Daoy (cell line): ENCODE results near the gene OTOF. TPM values are rescaled to one million over a fixed set of nuclear protein-coding genes. Genes with fewer than 3 reads are reported as not detected.

Source experiments
- DNase-seq: peaks from one replicate; pipeline ENCODE4 v3.0.0-alpha.2; 2015; ENCODE audit warnings: low read depth
- total RNA-seq: library from RNA; depleted of rRNA; stranded (reverse); fragments of >200 nt; shearing (Covaris generic); gene quantifications from 2 replicates; pipeline ENCODE4 v1.2.3, GENCODE V29; 2014; rRNA removed

Gene OTOF
- total RNA-seq, result not detected in 2 replicates

- DNase-seq, result peak; percentile 66
These were observed at the start of gene OTOF for GRCh38 chr2:26477911-26478253. Gene OTOF (minus strand): TSS chr2:26478124.

- DNase-seq, result no peak
These were observed 48.7 kb upstream of the OTOF start for GRCh38 chr2:26526589-26526988.

GRCh38 chr2:26526105-26526504, 48.2 kb upstream of the OTOF start:
- DNase-seq, result no peak

- DNase-seq, result no peak
These were observed 45.8 kb upstream of the OTOF start for GRCh38 chr2:26523750-26524149.

GRCh38 chr2:26522751-26523171, 44.8 kb upstream of the OTOF start:
- DNase-seq, result no peak

- DNase-seq, result no peak
These were observed 44.4 kb upstream of the OTOF start for GRCh38 chr2:26522325-26522724.

GRCh38 chr2:26521913-26522180, 43.9 kb upstream of the OTOF start:
- DNase-seq, result no peak

GRCh38 chr2:26521054-26521912, 43.4 kb upstream of the OTOF start:
- DNase-seq, result peak; percentile 49

- DNase-seq, result no peak
These were observed 42.2 kb upstream of the OTOF start for GRCh38 chr2:26520148-26520449.

- peak; percentile 35 for DNase-seq
These were observed 41.6 kb upstream of the OTOF start for GRCh38 chr2:26519396-26520147.

- DNase-seq, result no peak
These were observed 38.9 kb upstream of the OTOF start for GRCh38 chr2:26516781-26517180.

- no peak for DNase-seq
These were observed 38.3 kb upstream of the OTOF start for GRCh38 chr2:26516246-26516645.

GRCh38 chr2:26515771-26516170, 37.8 kb upstream of the OTOF start:
- DNase-seq, result no peak

- DNase-seq, result no peak
These were observed 36.1 kb upstream of the OTOF start for GRCh38 chr2:26514045-26514444.

GRCh38 chr2:26513261-26513660, 35.3 kb upstream of the OTOF start:
- no peak for DNase-seq

- no peak for DNase-seq
These were observed 33.5 kb upstream of the OTOF start for GRCh38 chr2:26511466-26511865.

- DNase-seq, result no peak
These were observed 32.5 kb upstream of the OTOF start for GRCh38 chr2:26510344-26510973.

- DNase-seq, result no peak
These were observed 31.2 kb upstream of the OTOF start for GRCh38 chr2:26509141-26509540.

GRCh38 chr2:26507932-26508331, 30.0 kb upstream of the OTOF start:
- no peak for DNase-seq

- no peak for DNase-seq
These were observed 29.2 kb upstream of the OTOF start for GRCh38 chr2:26507088-26507487.

- DNase-seq, result no peak
These were observed 28.4 kb upstream of the OTOF start for GRCh38 chr2:26506279-26506678.

GRCh38 chr2:26504002-26504401, 26.1 kb upstream of the OTOF start:
- no peak for DNase-seq

- DNase-seq, result peak; percentile 93
These were observed 25.4 kb upstream of the OTOF start for GRCh38 chr2:26503231-26503880.
